Natural killer cell (primary cell): ENCODE results near the gene ADGB. TPM values are rescaled to one million over a fixed set of nuclear protein-coding genes. Genes with fewer than 3 reads are reported as not detected.
"Not testable (repeated sequence)": the region's sequence is repeated elsewhere in the genome, so short reads cannot be mapped to it uniquely, and the experiment has no call there.

Experiments used
- ATAC-seq, 3 donors: fragments of 150-1000 bp in 2 of 3; fragments of 200-7000 bp in 1 of 3; cut with Tn5 transposase; 1 replicate in 1 of 3; 2 replicates in 2 of 3; pipeline ENCODE4 v1.10.0; 2021; ENCODE audit warnings: mild to moderate bottlenecking in 2 of 3, moderate library complexity in 2 of 3
- DNase-seq, 2 donors: peaks; one replicate each; pipeline versions ENCODE4 v3.0.0 to v3.0.0-alpha.2; 2013 to 2021; ENCODE audit warnings: mixed read lengths in 1 of 2
- H3K27ac ChIP-seq: one replicate; pipeline ENCODE4 v1.5.1; 2013; ENCODE audit warnings: mild to moderate bottlenecking, low read length
- H3K27me3 ChIP-seq: one replicate; pipeline ENCODE4 v1.6.1; 2013; ENCODE audit warnings: low read length; ENCODE audit not compliant: control insufficient read depth, insufficient read depth
- H3K36me3 ChIP-seq: one replicate; pipeline ENCODE4 v1.6.1; 2013; ENCODE audit warnings: low read length; ENCODE audit not compliant: control insufficient read depth, insufficient read depth
- H3K4me1 ChIP-seq: one replicate; pipeline ENCODE4 v1.6.1; 2013; ENCODE audit warnings: low read length; ENCODE audit not compliant: control insufficient read depth, insufficient read depth
- H3K4me3 ChIP-seq: one replicate; pipeline ENCODE4 v1.5.1; 2013; ENCODE audit warnings: low read length
- H3K9me3 ChIP-seq: one replicate; pipeline ENCODE4 v1.6.1; 2013; ENCODE audit warnings: low read length; ENCODE audit not compliant: control insufficient read depth, insufficient read depth
- H3K27ac Mint-ChIP-seq, 2 donors: one replicate each; pipeline ENCODE4 v1.8.0; 2022; ENCODE audit warnings: mild to moderate bottlenecking in 2 of 2, mixed read lengths in 2 of 2, moderate library complexity in 1 of 2
- H3K27me3 Mint-ChIP-seq, 2 donors: one replicate each; pipeline ENCODE4 v1.8.0; 2022; ENCODE audit warnings: low read depth in 2 of 2, mixed read lengths in 2 of 2
- H3K36me3 Mint-ChIP-seq: one replicate; pipeline ENCODE4 v1.8.0; 2022; ENCODE audit warnings: mixed read lengths
- H3K4me1 Mint-ChIP-seq, 2 donors: one replicate each; pipeline ENCODE4 v1.8.0; 2022; ENCODE audit warnings: mixed read lengths in 2 of 2
- H3K4me3 Mint-ChIP-seq: one replicate; pipeline ENCODE4 v1.8.0; 2022; ENCODE audit warnings: mild to moderate bottlenecking, moderate library complexity, mixed read lengths
- H3K9me3 Mint-ChIP-seq, 2 donors: one replicate each; pipeline ENCODE4 v1.8.0; 2022; ENCODE audit warnings: mixed read lengths in 2 of 2
- CTCF ChIP-seq: fragments of 200-600 bp; IDR thresholded peaks from one replicate; pipeline ENCODE4 v1.8.0; 2022; ENCODE audit warnings: antibody characterized with exemption
- WGBS: methylation state at CpG from one replicate; pipeline ENCODE4 v1.1.7; 2013; ENCODE audit warnings: missing lambda C conversion rate; ENCODE audit not compliant: insufficient coverage; 5-methylcytosine and 5-hydroxymethylcytosine counted together
- intact Hi-C: fragments of 100-400 bp; cut with micrococcal nuclease; formaldehyde crosslinking; loops from one replicate; pipeline ENCODE4 v1.14.2; 2022
- total RNA-seq, 4 donors: library from RNA; stranded (reverse); fragments of 120-200 nt in 1 of 4; gene quantifications; one replicate each; pipeline versions ENCODE4 v1.2.3 to v1.2.4, GENCODE V29; 2013 to 2022

Gene ADGB
- total RNA-seq, 3 donors from 2014 or later (not counting 1 experiment from before 2014, with no cell fraction given), result not detected

DNA sequence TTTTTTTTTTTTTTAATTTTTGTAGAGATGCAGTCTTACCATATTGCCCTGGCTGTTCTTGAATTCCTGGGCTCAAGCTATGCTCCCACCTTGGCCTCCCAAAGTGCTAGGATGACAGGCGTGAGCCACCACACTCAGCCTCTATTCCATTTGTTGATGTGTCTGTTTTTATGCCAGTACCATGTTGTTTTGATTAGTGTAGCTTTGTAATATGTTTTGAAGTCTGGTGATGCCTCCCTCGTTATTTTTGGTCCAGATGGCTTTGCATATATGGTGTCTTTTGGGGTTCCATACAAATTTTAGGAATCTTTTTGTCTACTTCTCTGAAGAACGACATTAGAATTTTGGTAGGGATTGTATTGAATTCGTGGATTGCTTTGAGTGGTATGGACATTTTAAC is 193.2 kb downstream of the ADGB start:
- Histone ChIP-seq H3K4me1 (no peaks in the 10 kb centered on the region), H3K4me3 (no peak overlapping the region), H3K36me3 (no peaks in the 10 kb centered on the region), H3K27me3 (no peaks in the 10 kb centered on the region), H3K9me3 (peaks cover 8% of the 10 kb centered on the region), H3K27ac (no peak overlapping the region)
- Mint-ChIP-seq H3K9me3 (peaks cover 0 to 4% of the 10 kb centered on the region in 2 donors), H3K4me3 (no peak overlapping the region), H3K36me3 (no peaks in the 10 kb centered on the region), H3K4me1 (no peaks in the 10 kb centered on the region), H3K27ac (no peak overlapping the region), H3K27me3 (no peaks in the 10 kb centered on the region)
- WGBS, result 81% methylated on average over 3 of the region's 4 CpGs
- intact Hi-C loops, result no loop called here
- DNase-seq (no peak), ATAC-seq (no peak)
- TF ChIP-seq CTCF, result no peak

- H3K36me3 Mint-ChIP-seq, H3K4me1 ChIP-seq, H3K27ac Mint-ChIP-seq, H3K36me3 ChIP-seq, H3K9me3 ChIP-seq, H3K27me3 Mint-ChIP-seq, ATAC-seq, H3K27me3 ChIP-seq, DNase-seq, H3K4me3 ChIP-seq, H3K4me1 Mint-ChIP-seq, intact Hi-C loops, H3K27ac ChIP-seq, H3K4me3 Mint-ChIP-seq, H3K9me3 Mint-ChIP-seq: not testable (repeated sequence)
- WGBS, result 79% methylated on average over 1 of the region's 2 CpGs
Measured at GRCh38 chr6:146793218-146793617, 194.4 kb downstream of the ADGB start.

DNA sequence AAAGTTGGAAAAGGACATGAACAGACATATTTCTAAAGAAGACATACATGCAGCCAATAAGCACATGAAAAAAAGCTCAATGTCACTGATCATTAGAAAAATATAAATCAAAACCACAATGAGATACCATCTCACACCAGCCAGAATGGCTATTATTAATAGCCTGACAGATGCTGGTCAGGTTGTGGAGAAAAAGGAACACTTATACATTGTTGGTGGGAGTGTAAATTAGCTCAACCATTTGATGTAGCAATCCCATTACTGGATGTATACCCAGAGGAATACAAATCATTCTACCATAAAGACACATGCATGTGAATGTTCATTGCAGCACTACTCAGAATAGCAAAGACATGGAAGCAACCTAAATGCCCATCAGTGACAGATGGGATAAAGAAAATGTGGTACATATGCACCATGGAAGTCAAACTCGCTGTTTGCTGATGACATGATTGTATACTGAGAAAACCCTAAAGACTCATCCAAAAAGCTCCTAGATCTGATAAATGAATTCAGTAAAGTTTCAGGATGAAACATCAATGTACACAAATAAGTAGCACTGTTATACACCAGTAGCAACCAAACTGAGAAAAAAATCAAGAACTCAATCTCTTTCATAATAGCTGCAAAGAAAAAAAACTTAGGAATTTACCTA is 196.8 kb downstream of the ADGB start:
- Mint-ChIP-seq H3K4me1 (no peaks in the 10 kb centered on the region), H3K9me3 (peaks cover 0 to 9% of the 10 kb centered on the region in 2 donors), H3K36me3 (no peaks in the 10 kb centered on the region), H3K27me3 (no peaks in the 10 kb centered on the region), H3K4me3 (no peak overlapping the region), H3K27ac (no peak overlapping the region)
- DNase-seq, result no peak
- Histone ChIP-seq H3K27me3 (no peaks in the 10 kb centered on the region), H3K4me3 (no peak overlapping the region), H3K4me1 (no peaks in the 10 kb centered on the region), H3K9me3 (peaks cover 8% of the 10 kb centered on the region), H3K36me3 (no peaks in the 10 kb centered on the region), H3K27ac (no peak overlapping the region)
- TF ChIP-seq CTCF, result no peak
- intact Hi-C loops, result no loop called here
- 43% methylated on average over 1 of the region's 1 CpG for WGBS
- no peak for ATAC-seq

GRCh38 chr6:146803167-146803566 is 204.4 kb downstream of the ADGB start:
- H3K4me1 ChIP-seq, H3K9me3 Mint-ChIP-seq, H3K27ac ChIP-seq, H3K36me3 ChIP-seq, H3K27me3 ChIP-seq, H3K9me3 ChIP-seq, H3K4me1 Mint-ChIP-seq, H3K36me3 Mint-ChIP-seq, H3K4me3 Mint-ChIP-seq, H3K27ac Mint-ChIP-seq, H3K27me3 Mint-ChIP-seq, ATAC-seq, H3K4me3 ChIP-seq, DNase-seq, intact Hi-C loops: not testable (repeated sequence)
- WGBS, result 88% methylated on average over 2 of the region's 3 CpGs
